H9 (cell line): ENCODE measurements around the gene NSFL1C. TPM values are rescaled to one million over a fixed set of nuclear protein-coding genes. Genes with fewer than 3 reads are reported as not detected.
A peak's percentile ranks its signal among the peaks of the same experiment; 100 is the strongest.

ENCODE experiments used
- DNase-seq: peaks from one replicate; pipeline ENCODE4 v3.0.0-alpha.2; 2017
- H2AFZ ChIP-seq: one replicate; pipeline ENCODE4 v1.6.1; 2013; ENCODE audit warnings: mild to moderate bottlenecking, low read length, control low read depth, moderate library complexity
- H2AK5ac ChIP-seq: 2 replicates; pipeline ENCODE4 v1.6.1; 2013; ENCODE audit warnings: low read length, control low read depth, mixed read lengths; ENCODE audit not compliant: insufficient read length
- H2BK120ac ChIP-seq: one replicate; pipeline ENCODE4 v1.6.1; 2013; ENCODE audit warnings: low read depth, mild to moderate bottlenecking, low read length, control low read depth, inconsistent platforms; ENCODE audit not compliant: poor library complexity, severe bottlenecking
- H2BK12ac ChIP-seq: 2 replicates; pipeline ENCODE4 v1.6.1; 2013; ENCODE audit warnings: low read length, control low read depth, mixed read lengths, low read depth; ENCODE audit not compliant: insufficient read length
- H2BK15ac ChIP-seq: 2 replicates; pipeline ENCODE4 v1.6.1; 2013; ENCODE audit warnings: low read depth, low read length, control low read depth
- H2BK20ac ChIP-seq: one replicate; pipeline ENCODE4 v1.6.1; 2013; ENCODE audit warnings: low read depth, mild to moderate bottlenecking, low read length, control low read depth, inconsistent platforms; ENCODE audit not compliant: poor library complexity, severe bottlenecking
- H2BK5ac ChIP-seq: 2 replicates; pipeline ENCODE4 v1.6.1; 2013; ENCODE audit warnings: low read length, control low read depth, mixed read lengths; ENCODE audit not compliant: insufficient read length
- H3K14ac ChIP-seq: 2 replicates; pipeline ENCODE4 v1.6.1; 2013; ENCODE audit warnings: low read length, control low read depth; ENCODE audit not compliant: insufficient read depth
- H3K18ac ChIP-seq: 2 replicates; pipeline ENCODE4 v1.6.1; 2013; ENCODE audit warnings: low read depth, mild to moderate bottlenecking, mixed read lengths, low read length, control low read depth; ENCODE audit not compliant: insufficient read length
- H3K23ac ChIP-seq: 2 replicates; pipeline ENCODE4 v1.6.1; 2013; ENCODE audit warnings: low read length, control low read depth, mixed read lengths, low read depth; ENCODE audit not compliant: insufficient read length
- H3K23me2 ChIP-seq: 2 replicates; pipeline ENCODE4 v1.6.1; 2013; ENCODE audit warnings: low read depth, mild to moderate bottlenecking, mixed read lengths, low read length, control low read depth; ENCODE audit not compliant: insufficient read length, poor library complexity, severe bottlenecking
- H3K27ac ChIP-seq: 2 replicates; pipeline ENCODE4 v1.5.1; 2013; ENCODE audit warnings: low read length, control low read depth, mixed read lengths, low read depth; ENCODE audit not compliant: insufficient read length
- H3K27me3 ChIP-seq: 2 replicates; pipeline ENCODE4 v1.6.1; 2013; ENCODE audit warnings: low read length, control low read depth, inconsistent platforms; ENCODE audit not compliant: insufficient read depth
- H3K4ac ChIP-seq: 2 replicates; pipeline ENCODE4 v1.6.1; 2013; ENCODE audit warnings: low read depth, mild to moderate bottlenecking, control low read depth, inconsistent platforms, low read length, moderate library complexity
- H3K4me1 ChIP-seq: 2 replicates; pipeline ENCODE4 v1.6.1; 2013; ENCODE audit warnings: low read length, control low read depth, inconsistent platforms; ENCODE audit not compliant: insufficient read depth
- H3K4me2 ChIP-seq: 2 replicates; pipeline ENCODE4 v1.6.1; 2013; ENCODE audit warnings: low read length, control low read depth, mixed read lengths; ENCODE audit not compliant: insufficient read length, insufficient read depth
- H3K56ac ChIP-seq: 2 replicates; pipeline ENCODE4 v1.6.1; 2013; ENCODE audit warnings: low read depth, mild to moderate bottlenecking, mixed read lengths, low read length, control low read depth; ENCODE audit not compliant: insufficient read length
- H3K79me1 ChIP-seq: 2 replicates; pipeline ENCODE4 v1.6.1; 2013; ENCODE audit warnings: low read depth, mild to moderate bottlenecking, moderate library complexity, low read length, control low read depth, inconsistent platforms; ENCODE audit not compliant: insufficient read depth, poor library complexity, severe bottlenecking
- H3K79me2 ChIP-seq: 2 replicates; pipeline ENCODE4 v1.6.1; 2013; ENCODE audit warnings: low read length, control low read depth, inconsistent platforms; ENCODE audit not compliant: insufficient read depth
- H3K9ac ChIP-seq: 2 replicates; pipeline ENCODE4 v1.6.1; 2013; ENCODE audit warnings: low read length, control low read depth, mixed read lengths; ENCODE audit not compliant: insufficient read length; ENCODE audit errors: extremely low read depth
- H3K9me3 ChIP-seq: one replicate; pipeline ENCODE4 v1.6.1; 2013; ENCODE audit warnings: low read depth, low read length, inconsistent platforms; ENCODE audit not compliant: control insufficient read depth
- H3T11ph ChIP-seq: one replicate; pipeline ENCODE4 v1.6.1; 2013; ENCODE audit warnings: mild to moderate bottlenecking, low read length, control low read depth, inconsistent platforms
- H4K20me1 ChIP-seq: one replicate; pipeline ENCODE4 v1.6.1; 2013; ENCODE audit not compliant: control insufficient read depth, insufficient read length, insufficient read depth
- H4K5ac ChIP-seq: 2 replicates; pipeline ENCODE4 v1.6.1; 2013; ENCODE audit warnings: low read depth, mild to moderate bottlenecking, mixed read lengths, low read length, control low read depth; ENCODE audit not compliant: insufficient read length
- H4K8ac ChIP-seq: replicated peaks from 2 replicates; pipeline ENCODE4 v1.6.1; 2013; ENCODE audit warnings: low read length, control low read depth, mixed read lengths, low read depth; ENCODE audit not compliant: insufficient read length
- H4K91ac ChIP-seq: 2 replicates; pipeline ENCODE4 v1.6.1; 2013; ENCODE audit warnings: low read depth, mild to moderate bottlenecking, moderate library complexity, mixed read lengths, low read length, control low read depth; ENCODE audit not compliant: insufficient read length
- H3K27ac Mint-ChIP-seq, 3 experiments: 2 replicates in 2 of 3; 3 replicates in 1 of 3; pipeline ENCODE4 v1.8.0; 2020 to 2021; ENCODE audit warnings: mixed read lengths in 3 of 3, mild to moderate bottlenecking in 1 of 3, moderate library complexity in 1 of 3
- H3K27me3 Mint-ChIP-seq: 2 replicates; pipeline ENCODE4 v1.8.0; 2021; ENCODE audit warnings: low read depth, mild to moderate bottlenecking, moderate library complexity, mixed read lengths
- H3K36me3 Mint-ChIP-seq, 3 experiments: 2 replicates in 2 of 3; 3 replicates in 1 of 3; pipeline ENCODE4 v1.8.0; 2020 to 2021; ENCODE audit warnings: low read depth in 3 of 3, mixed read lengths in 3 of 3; ENCODE audit not compliant: insufficient read depth in 1 of 3
- H3K4me1 Mint-ChIP-seq, 2 experiments: 2 replicates each; pipeline ENCODE4 v1.8.0; 2020; ENCODE audit warnings: mixed read lengths in 2 of 2
- H3K4me3 Mint-ChIP-seq, 2 experiments: 2 replicates in 1 of 2; 3 replicates in 1 of 2; pipeline ENCODE4 v1.8.0; 2020 to 2021; ENCODE audit warnings: mild to moderate bottlenecking in 2 of 2, mixed read lengths in 2 of 2, moderate library complexity in 1 of 2
- H3K9me3 Mint-ChIP-seq, 2 experiments: 2 replicates in 1 of 2; 3 replicates in 1 of 2; pipeline ENCODE4 v1.8.0; 2020; ENCODE audit warnings: mild to moderate bottlenecking in 2 of 2, mixed read lengths in 2 of 2, moderate library complexity in 1 of 2
- CTCF ChIP-seq: fragments of 200-600 bp; sonication (generic); conservative IDR thresholded peaks from 3 replicates; pipeline ENCODE4 v1.8.0; 2021; ENCODE audit warnings: antibody characterized with exemption, mild to moderate bottlenecking
- WGBS: extraction: QIAGEN DNeasy Blood & Tissue Kit; methylation state at CpG from one replicate; pipeline ENCODE4 v1.1.7; 2013; ENCODE audit warnings: missing lambda C conversion rate, low lambda C conversion rate, mixed read lengths; ENCODE audit not compliant: insufficient read length; ENCODE audit errors: extremely low coverage; 5-methylcytosine and 5-hydroxymethylcytosine counted together
- total RNA-seq: library from RNA; stranded (reverse); gene quantifications from 2 replicates; pipeline ENCODE4 v1.2.1, GENCODE V29; 2021

The NSFL1C gene
- total RNA-seq, 1 experiment from 2014 or later = 81.8 TPM

- Histone ChIP-seq H3K18ac (no peak overlapping the region), H4K91ac (no peak overlapping the region), H3K4me1 (no peaks in the 10 kb centered on the region; the same call in 1 of the 2 replicates), H3K27me3 (no peaks in the 10 kb centered on the region), H4K8ac (no peak overlapping the region), H4K5ac (no peak overlapping the region), H2BK20ac (no peak overlapping the region), H3T11ph (no peak overlapping the region), H4K20me1 (no peaks in the 10 kb centered on the region), H3K23me2 (peaks cover 7% of the 10 kb centered on the region), H3K27ac (no peak overlapping the region), H3K14ac (no peak overlapping the region), H3K9me3 (no peaks in the 10 kb centered on the region), H3K23ac (no peak overlapping the region), H2BK12ac (no peak overlapping the region), H3K4ac (no peak overlapping the region), H3K79me1 (peaks cover 14% of the 10 kb centered on the region), H2AFZ (no peak overlapping the region), H2BK5ac (no peak overlapping the region), H2BK15ac (no peak overlapping the region), H2AK5ac (no peak overlapping the region), H3K9ac (no peak overlapping the region), H2BK120ac (no peak overlapping the region), H3K56ac (no peak overlapping the region), H3K4me2 (no peak overlapping the region), H3K79me2 (peaks cover 12% of the 10 kb centered on the region; the same call in 1 of the 2 replicates)
- no peak for TF ChIP-seq CTCF
- no peaks in the 10 kb centered on the region; a peak in 1 of 5 replicates for H3K9me3 Mint-ChIP-seq
- no CpG with 5 or more reads among the region's 9 CpGs for WGBS
- no peak overlapping the region for H3K4me3 Mint-ChIP-seq
- H3K4me1 Mint-ChIP-seq = peaks cover 35 to 40% of the 10 kb centered on the region in 2 experiments
- DNase-seq = no peak
- peaks cover 5% of the 10 kb centered on the region for H3K27me3 Mint-ChIP-seq
- H3K27ac Mint-ChIP-seq = peak overlapping the region in 1 of 3 experiments; percentile 23; a peak in 1 of 7 replicates
- H3K36me3 Mint-ChIP-seq = peaks cover 0 to 6% (median under 1%) of the 10 kb centered on the region in 3 experiments; a peak in 4 of 7 replicates
These were observed 2.8 kb upstream of the NSFL1C start for GRCh38 chr20:1469306-1469905.
